ENCODE measurements around the gene MSX1.

MSX1 gene

DNA sequence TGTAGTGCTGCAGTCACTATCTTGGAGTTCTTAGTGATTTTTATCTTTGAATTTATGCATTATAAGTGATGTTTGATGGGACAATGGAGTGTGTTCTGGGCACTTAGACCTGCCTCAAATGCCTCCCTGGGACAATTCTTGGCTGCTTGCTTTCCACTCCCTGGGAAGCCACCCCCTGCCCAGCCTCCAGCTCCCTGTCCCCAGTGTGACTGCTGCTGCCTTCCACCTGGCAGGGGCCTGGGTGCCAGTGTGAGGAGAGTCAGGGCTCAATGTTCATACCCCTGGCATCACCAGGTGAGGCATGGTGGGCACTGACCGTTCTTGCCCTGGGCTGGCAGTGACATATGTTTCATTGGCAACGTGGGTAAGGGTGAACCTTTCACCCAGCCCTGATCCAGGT lies 14.8 kb downstream of the MSX1 start:
- POLR2A ChIA-PET = no interaction called here
- no peak for DNase-seq
- H3K9me3 ChIP-seq (ENCODE audit: control extremely low read depth in 1 of 5, control insufficient read depth in 4 of 5, insufficient read depth in 2 of 5, low read depth in 1 of 5, low read length in 4 of 5) = peaks cover 0 to 5% (median 0%) of the 10 kb centered on the region in 5 experiments
- CTCF ChIA-PET = interaction anchor here (1.9 kb wide), 1 partner anchor 10 kb away, joined by 9 read pairs; no protein-coding TSS in a partner anchor
- no peaks in the 10 kb centered on the region for H3K36me3 ChIP-seq (ENCODE audit: control insufficient read depth in 4 of 4, insufficient read depth in 4 of 4, low read length in 3 of 4)
- peaks cover 0 to 10% (median 2%) of the 10 kb centered on the region in 4 experiments for H3K4me1 ChIP-seq (ENCODE audit: control extremely low read depth in 1 of 4, control insufficient read depth in 4 of 4, insufficient read depth in 4 of 4, low read length in 3 of 4)
- H3K4me3 ChIP-seq (ENCODE audit: control insufficient read depth in 1 of 7, extremely low read depth in 1 of 7, insufficient read depth in 4 of 7, low read depth in 2 of 7, low read length in 6 of 7) = no peak overlapping the region
- no CpG with 5 or more reads among the region's 2 CpGs for WGBS (ENCODE audit: insufficient coverage)
- H3K27ac ChIP-seq (ENCODE audit: insufficient read depth in 1 of 2, low read depth in 1 of 2, low read length in 2 of 2, poor library complexity in 1 of 2, severe bottlenecking in 2 of 2) = no peak overlapping the region
- peaks cover 4 to 94% (median 60%) of the 10 kb centered on the region in 5 experiments for H3K27me3 ChIP-seq (replicated peaks in 2 of 5; ENCODE audit: control insufficient read depth in 4 of 5, insufficient read depth in 5 of 5, low read length in 4 of 5)

DNA sequence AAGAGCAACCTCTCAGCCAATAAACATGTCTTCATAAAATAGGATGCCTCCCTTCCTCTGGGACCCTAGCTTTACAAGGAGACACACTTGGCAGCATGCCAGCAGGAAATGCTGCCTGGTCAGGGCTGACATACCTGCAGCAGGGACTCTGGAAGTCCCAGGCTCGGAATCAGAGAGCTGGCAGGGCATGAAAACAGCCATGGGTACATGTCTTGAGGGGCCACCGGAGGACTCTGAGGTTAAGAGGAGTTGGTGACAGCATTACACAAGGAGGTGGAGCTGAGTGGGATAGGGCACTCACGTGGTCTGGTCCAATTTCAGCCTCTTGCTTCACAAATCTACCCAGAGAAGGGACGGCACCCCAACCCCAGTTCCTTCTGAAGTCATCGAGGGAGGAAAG lies 15.7 kb downstream of the MSX1 start:
- Histone ChIP-seq H3K9me3 (ENCODE audit: control extremely low read depth in 1 of 5, control insufficient read depth in 4 of 5, insufficient read depth in 2 of 5, low read depth in 1 of 5, low read length in 4 of 5) (peaks cover 0 to 3% (median 0%) of the 10 kb centered on the region in 5 experiments), H3K27ac (ENCODE audit: insufficient read depth in 1 of 2, low read depth in 1 of 2, low read length in 2 of 2, poor library complexity in 1 of 2, severe bottlenecking in 2 of 2) (no peak overlapping the region), H3K4me3 (ENCODE audit: control insufficient read depth in 1 of 7, extremely low read depth in 1 of 7, insufficient read depth in 4 of 7, low read depth in 2 of 7, low read length in 6 of 7) (no peak overlapping the region), H3K4me1 (ENCODE audit: control extremely low read depth in 1 of 4, control insufficient read depth in 4 of 4, insufficient read depth in 4 of 4, low read length in 3 of 4) (peaks cover 0 to 9% (median 2%) of the 10 kb centered on the region in 4 experiments), H3K36me3 (ENCODE audit: control insufficient read depth in 4 of 4, insufficient read depth in 4 of 4, low read length in 3 of 4) (no peaks in the 10 kb centered on the region), H3K27me3 (replicated peaks in 2 of 5; ENCODE audit: control insufficient read depth in 4 of 5, insufficient read depth in 5 of 5, low read length in 4 of 5) (peaks cover 4 to 90% (median 52%) of the 10 kb centered on the region in 5 experiments)
- ChIA-PET POLR2A (no interaction called here), CTCF (interaction anchor here (0.8 to 1.9 kb wide), 2 partner anchors 11 to 915 kb away, joined by 4 to 9 read pairs; no protein-coding TSS in a partner anchor)
- WGBS (ENCODE audit: insufficient coverage) = 26% methylated on average over 5 of the region's 5 CpGs
- peak in 1 of 3 donors; percentile 40 for DNase-seq

DNA sequence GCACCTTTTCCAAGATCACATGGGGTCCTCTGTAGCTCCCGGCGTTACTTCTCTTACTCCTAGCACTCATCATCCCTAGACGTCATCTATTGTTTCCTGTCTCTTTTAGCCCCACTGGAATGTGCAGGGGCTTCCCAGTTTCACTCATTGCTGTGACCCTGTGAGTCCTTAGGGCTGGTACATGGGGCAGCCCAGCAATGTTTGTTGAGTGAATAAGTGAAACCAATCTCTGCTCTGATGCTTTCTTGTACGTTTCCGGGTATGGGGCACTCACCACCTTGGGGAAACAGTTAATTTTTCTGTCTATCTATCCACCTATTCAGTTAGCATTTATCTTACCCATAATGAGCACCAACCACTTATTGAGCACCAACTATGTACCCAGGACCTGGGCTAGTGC lies 16.1 kb downstream of the MSX1 start:
- POLR2A ChIA-PET = no interaction called here
- Histone ChIP-seq H3K36me3 (ENCODE audit: control insufficient read depth in 4 of 4, insufficient read depth in 4 of 4, low read length in 3 of 4) (no peaks in the 10 kb centered on the region), H3K9me3 (ENCODE audit: control extremely low read depth in 1 of 5, control insufficient read depth in 4 of 5, insufficient read depth in 2 of 5, low read depth in 1 of 5, low read length in 4 of 5) (peaks cover 0 to 3% (median 0%) of the 10 kb centered on the region in 5 experiments), H3K27me3 (replicated peaks in 2 of 5; ENCODE audit: control insufficient read depth in 4 of 5, insufficient read depth in 5 of 5, low read length in 4 of 5) (peaks cover 4 to 86% (median 50%) of the 10 kb centered on the region in 5 experiments), H3K4me1 (ENCODE audit: control extremely low read depth in 1 of 4, control insufficient read depth in 4 of 4, insufficient read depth in 4 of 4, low read length in 3 of 4) (peaks cover 0 to 7% (median 2%) of the 10 kb centered on the region in 4 experiments), H3K4me3 (ENCODE audit: control insufficient read depth in 1 of 7, extremely low read depth in 1 of 7, insufficient read depth in 4 of 7, low read depth in 2 of 7, low read length in 6 of 7) (no peak overlapping the region), H3K27ac (ENCODE audit: insufficient read depth in 1 of 2, low read depth in 1 of 2, low read length in 2 of 2, poor library complexity in 1 of 2, severe bottlenecking in 2 of 2) (no peak overlapping the region)
- WGBS (ENCODE audit: insufficient coverage) = 36% methylated on average over 5 of the region's 5 CpGs
- no peak for DNase-seq
- CTCF ChIA-PET = interaction anchor here (0.8 to 1.9 kb wide), 3 partner anchors 11 to 915 kb away, joined by 3 to 9 read pairs (median 4); no protein-coding TSS in a partner anchor

DNA sequence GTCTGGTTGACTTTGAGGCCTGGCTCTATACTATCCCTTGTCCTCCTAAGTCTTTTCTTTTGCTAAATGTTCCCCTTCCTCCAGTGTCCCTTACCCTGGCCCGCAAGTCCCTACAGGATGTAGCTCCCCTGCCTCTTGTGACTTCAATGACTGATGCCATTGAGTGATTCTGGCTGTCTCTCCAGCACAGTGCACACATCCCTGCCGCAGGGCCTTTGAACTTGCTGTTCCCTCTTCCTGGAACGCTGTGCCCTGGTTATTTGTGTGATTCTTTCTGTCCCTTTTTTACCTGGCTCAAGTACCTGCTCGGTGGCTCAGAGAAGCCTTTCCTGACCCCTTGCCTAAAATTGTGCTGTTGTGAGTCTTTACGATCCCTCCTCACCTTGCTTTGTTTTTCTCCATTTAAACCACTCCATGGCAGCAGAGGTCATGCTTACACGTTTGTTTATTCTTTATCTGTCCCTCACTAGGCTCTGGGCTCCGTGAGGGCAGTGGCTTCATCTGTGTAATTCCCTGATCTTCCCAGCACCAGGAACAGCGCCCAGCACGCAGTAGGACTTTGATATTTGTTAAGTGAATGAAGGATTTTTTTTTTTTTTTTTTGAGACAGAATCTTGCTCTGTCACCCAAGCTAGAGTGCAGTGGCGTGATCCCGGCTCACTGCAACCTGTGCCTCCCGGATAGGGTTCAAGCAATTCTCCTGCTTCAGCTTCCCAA lies 17.6 kb downstream of the MSX1 start:
- ChIA-PET POLR2A (no interaction called here), CTCF (interaction anchor here (1.1 kb wide), 1 partner anchor 15 kb away, joined by 3 read pairs; no protein-coding TSS in a partner anchor)
- DNase-seq = no peak
- Histone ChIP-seq H3K27me3 (replicated peaks in 2 of 5; ENCODE audit: control insufficient read depth in 4 of 5, insufficient read depth in 5 of 5, low read length in 4 of 5) (peaks cover 0 to 71% (median 37%) of the 10 kb centered on the region in 5 experiments), H3K4me1 (ENCODE audit: control extremely low read depth in 1 of 4, control insufficient read depth in 4 of 4, insufficient read depth in 4 of 4, low read length in 3 of 4) (no peaks in the 10 kb centered on the region), H3K36me3 (ENCODE audit: control insufficient read depth in 4 of 4, insufficient read depth in 4 of 4, low read length in 3 of 4) (no peaks in the 10 kb centered on the region), H3K9me3 (ENCODE audit: control extremely low read depth in 1 of 5, control insufficient read depth in 4 of 5, insufficient read depth in 2 of 5, low read depth in 1 of 5, low read length in 4 of 5) (no peaks in the 10 kb centered on the region), H3K27ac (ENCODE audit: insufficient read depth in 1 of 2, low read depth in 1 of 2, low read length in 2 of 2, poor library complexity in 1 of 2, severe bottlenecking in 2 of 2) (no peak overlapping the region), H3K4me3 (ENCODE audit: control insufficient read depth in 1 of 7, extremely low read depth in 1 of 7, insufficient read depth in 4 of 7, low read depth in 2 of 7, low read length in 6 of 7) (no peak overlapping the region)
- WGBS (ENCODE audit: insufficient coverage) = 98% methylated on average over 11 of the region's 12 CpGs

DNA sequence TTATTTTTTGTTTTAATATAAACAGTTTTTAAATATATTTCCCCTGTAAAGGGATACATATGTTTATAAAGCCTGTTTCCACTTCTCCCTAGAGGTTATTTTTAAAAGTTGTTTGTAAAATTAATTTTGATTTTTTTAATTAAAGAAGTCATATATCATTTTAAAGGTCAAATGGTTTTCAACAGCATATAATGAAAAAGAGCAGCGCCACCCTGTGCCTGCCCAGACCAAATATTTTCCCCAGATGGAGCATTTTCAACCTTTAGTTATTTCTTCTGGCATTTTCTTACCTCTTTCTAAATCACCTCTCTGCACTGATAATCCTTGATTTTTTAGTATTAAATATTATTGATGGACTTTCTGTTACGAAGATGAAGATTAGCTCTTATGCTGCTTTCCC lies 21.0 kb downstream of the MSX1 start:
- peak in 1 of 3 donors; percentile 15 for DNase-seq
- Histone ChIP-seq H3K36me3 (ENCODE audit: control insufficient read depth in 4 of 4, insufficient read depth in 4 of 4, low read length in 3 of 4) (no peaks in the 10 kb centered on the region), H3K9me3 (ENCODE audit: control extremely low read depth in 1 of 5, control insufficient read depth in 4 of 5, insufficient read depth in 2 of 5, low read depth in 1 of 5, low read length in 4 of 5) (no peaks in the 10 kb centered on the region), H3K4me1 (ENCODE audit: control extremely low read depth in 1 of 4, control insufficient read depth in 4 of 4, insufficient read depth in 4 of 4, low read length in 3 of 4) (no peaks in the 10 kb centered on the region), H3K27me3 (replicated peaks in 2 of 5; ENCODE audit: control insufficient read depth in 4 of 5, insufficient read depth in 5 of 5, low read length in 4 of 5) (peaks cover 0 to 39% (median 14%) of the 10 kb centered on the region in 5 experiments), H3K27ac (ENCODE audit: insufficient read depth in 1 of 2, low read depth in 1 of 2, low read length in 2 of 2, poor library complexity in 1 of 2, severe bottlenecking in 2 of 2) (no peak overlapping the region), H3K4me3 (ENCODE audit: control insufficient read depth in 1 of 7, extremely low read depth in 1 of 7, insufficient read depth in 4 of 7, low read depth in 2 of 7, low read length in 6 of 7) (no peak overlapping the region)
- WGBS (ENCODE audit: insufficient coverage) = no CpG with 5 or more reads among the region's 2 CpGs
- ChIA-PET POLR2A (no interaction called here), CTCF (interaction anchor here (1.0 to 1.9 kb wide), 2 partner anchors 9 to 391 kb away, joined by 3 to 6 read pairs; no protein-coding TSS in a partner anchor)

DNA sequence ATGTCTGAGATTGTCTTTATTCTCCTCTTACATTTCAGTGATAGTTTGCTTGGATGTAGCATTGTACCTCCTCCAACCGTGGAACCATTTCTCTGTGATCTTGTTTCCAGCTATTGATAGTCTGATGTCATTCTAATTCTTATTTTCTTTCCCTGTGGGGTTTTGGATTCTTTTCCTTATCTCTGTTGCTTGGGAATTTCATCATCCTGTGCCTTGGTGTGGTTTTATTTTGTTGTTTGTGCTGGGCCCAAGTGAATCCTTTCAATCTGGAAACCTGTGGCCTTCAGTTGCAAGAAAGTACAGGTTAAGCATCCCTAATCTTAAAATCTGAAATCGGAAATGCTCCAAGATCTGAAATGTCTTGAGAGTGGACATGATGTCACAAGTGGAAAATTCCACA lies 22.0 kb downstream of the MSX1 start:
- Histone ChIP-seq H3K27ac (ENCODE audit: insufficient read depth in 1 of 2, low read depth in 1 of 2, low read length in 2 of 2, poor library complexity in 1 of 2, severe bottlenecking in 2 of 2) (no peak overlapping the region), H3K9me3 (ENCODE audit: control extremely low read depth in 1 of 5, control insufficient read depth in 4 of 5, insufficient read depth in 2 of 5, low read depth in 1 of 5, low read length in 4 of 5) (no peaks in the 10 kb centered on the region), H3K4me3 (ENCODE audit: control insufficient read depth in 1 of 7, extremely low read depth in 1 of 7, insufficient read depth in 4 of 7, low read depth in 2 of 7, low read length in 6 of 7) (no peak overlapping the region), H3K4me1 (ENCODE audit: control extremely low read depth in 1 of 4, control insufficient read depth in 4 of 4, insufficient read depth in 4 of 4, low read length in 3 of 4) (no peaks in the 10 kb centered on the region), H3K36me3 (ENCODE audit: control insufficient read depth in 4 of 4, insufficient read depth in 4 of 4, low read length in 3 of 4) (no peaks in the 10 kb centered on the region), H3K27me3 (replicated peaks in 2 of 5; ENCODE audit: control insufficient read depth in 4 of 5, insufficient read depth in 5 of 5, low read length in 4 of 5) (peaks cover 0 to 31% (median 10%) of the 10 kb centered on the region in 5 experiments)
- ChIA-PET CTCF (no interaction called here), POLR2A (no interaction called here)
- no peak for DNase-seq
- 83% methylated on average over 1 of the region's 2 CpGs for WGBS (ENCODE audit: insufficient coverage)

DNA sequence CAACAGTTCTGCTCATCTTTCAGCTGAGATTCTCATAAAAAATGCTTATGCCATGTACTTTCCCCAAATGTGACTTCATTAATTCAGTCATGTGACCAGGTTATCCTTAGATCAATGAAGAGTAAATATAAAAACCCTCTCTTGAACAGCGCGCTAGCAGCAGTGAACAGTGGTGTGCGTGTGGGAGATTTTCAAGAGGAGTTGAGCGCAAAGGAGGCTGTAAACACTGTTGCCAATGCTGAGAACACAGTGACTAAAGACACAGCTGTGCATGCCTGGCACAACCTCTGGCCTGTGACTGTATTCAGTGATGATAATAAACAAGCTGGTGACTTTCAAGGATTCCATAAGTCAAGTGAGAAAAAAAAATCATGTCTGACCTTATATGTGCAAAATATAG lies 25.1 kb downstream of the MSX1 start:
- DNase-seq = no peak
- ChIA-PET CTCF (no interaction called here), POLR2A (no interaction called here)
- peaks cover 0 to 26% (median 7%) of the 10 kb centered on the region in 5 experiments for H3K27me3 ChIP-seq (replicated peaks in 2 of 5; ENCODE audit: control insufficient read depth in 4 of 5, insufficient read depth in 5 of 5, low read length in 4 of 5)
- WGBS (ENCODE audit: insufficient coverage) = 95% methylated on average over 4 of the region's 4 CpGs
- no peak overlapping the region for H3K27ac ChIP-seq (ENCODE audit: insufficient read depth in 1 of 2, low read depth in 1 of 2, low read length in 2 of 2, poor library complexity in 1 of 2, severe bottlenecking in 2 of 2)
- no peak overlapping the region for H3K4me3 ChIP-seq (ENCODE audit: control insufficient read depth in 1 of 7, extremely low read depth in 1 of 7, insufficient read depth in 4 of 7, low read depth in 2 of 7, low read length in 6 of 7)
- no peaks in the 10 kb centered on the region for H3K9me3 ChIP-seq (ENCODE audit: control extremely low read depth in 1 of 5, control insufficient read depth in 4 of 5, insufficient read depth in 2 of 5, low read depth in 1 of 5, low read length in 4 of 5)
- H3K36me3 ChIP-seq (ENCODE audit: control insufficient read depth in 4 of 4, insufficient read depth in 4 of 4, low read length in 3 of 4) = no peaks in the 10 kb centered on the region
- H3K4me1 ChIP-seq (ENCODE audit: control extremely low read depth in 1 of 4, control insufficient read depth in 4 of 4, insufficient read depth in 4 of 4, low read length in 3 of 4) = no peaks in the 10 kb centered on the region
